SU-DHL-6 (cell line): ENCODE results near the gene CDK5RAP3.

Experiments
- H2AFZ ChIP-seq: fragments of 200-600 bp; sonication (generic); 2 replicates; pipeline ENCODE4 v1.6.1; 2014; ENCODE audit warnings: low read depth, mild to moderate bottlenecking, moderate library complexity, mixed read lengths, antibody characterized with exemption, low read length; ENCODE audit not compliant: severe bottlenecking
- H3F3A ChIP-seq: fragments of 200-600 bp; shearing (Covaris generic); 2 replicates; pipeline ENCODE4 v1.6.0; 2016; ENCODE audit warnings: antibody characterized with exemption, mild to moderate bottlenecking; ENCODE audit not compliant: insufficient read depth
- H3K27ac ChIP-seq: fragments of 200-600 bp; sonication (generic); 2 replicates; pipeline ENCODE4 v1.5.1; 2016; ENCODE audit warnings: low read depth, mild to moderate bottlenecking, low read length, moderate library complexity, mixed read lengths
- H3K27me3 ChIP-seq: fragments of 200-600 bp; sonication (generic), shearing (Covaris generic); 2 replicates; pipeline ENCODE4 v1.6.0; 2014; ENCODE audit warnings: mild to moderate bottlenecking, low read length
- H3K36me3 ChIP-seq: fragments of 200-600 bp; sonication (generic); 2 replicates; pipeline ENCODE4 v1.6.1; 2014; ENCODE audit warnings: mild to moderate bottlenecking, low read length, mixed read lengths
- H3K4me2 ChIP-seq: fragments of 300-600, 200-600 bp; shearing (Covaris generic), sonication (generic); 2 replicates; pipeline ENCODE4 v1.6.0; 2014; ENCODE audit warnings: low read length, low read depth, mild to moderate bottlenecking; ENCODE audit not compliant: poor library complexity, severe bottlenecking
- H3K4me3 ChIP-seq: fragments of 200-600 bp; sonication (generic); 2 replicates; pipeline ENCODE4 v1.5.1; 2014; ENCODE audit warnings: antibody characterized with exemption, low read length, mild to moderate bottlenecking, mixed read lengths; ENCODE audit not compliant: insufficient read depth, poor library complexity, severe bottlenecking
- H3K79me2 ChIP-seq: fragments of 200-600 bp; sonication (generic); 2 replicates; pipeline ENCODE4 v1.6.1; 2014; ENCODE audit warnings: mild to moderate bottlenecking, low read length, moderate library complexity; ENCODE audit not compliant: insufficient read depth
- H3K9ac ChIP-seq: fragments of 200-600 bp; sonication (generic); 2 replicates; pipeline ENCODE4 v1.7.0; 2014; ENCODE audit warnings: mild to moderate bottlenecking, low read length
- H3K9me2 ChIP-seq: fragments of 200-600 bp; sonication (generic); replicated peaks from 2 replicates; pipeline ENCODE4 v1.6.1; 2014; ENCODE audit warnings: low read length; ENCODE audit not compliant: insufficient read depth
- H3K9me3 ChIP-seq: fragments of 200-600 bp; sonication (generic); 2 replicates; pipeline ENCODE4 v1.6.1; 2014; ENCODE audit warnings: low read length, mixed read lengths; ENCODE audit not compliant: insufficient read depth
- H4K20me1 ChIP-seq: fragments of 200-600 bp; sonication (generic); 2 replicates; pipeline ENCODE4 v1.6.1; 2014; ENCODE audit warnings: low read depth, mild to moderate bottlenecking, antibody characterized with exemption, low read length, moderate library complexity, mixed read lengths
- EZH2phosphoT487 ChIP-seq: fragments of 200-600 bp; sonication (generic), shearing (Covaris generic); conservative IDR thresholded peaks from 2 replicates; pipeline ENCODE4 v1.6.1; 2018; ENCODE audit warnings: mild to moderate bottlenecking, antibody characterized with exemption, low read length, moderate library complexity, mixed read lengths
- TF ChIP-seq, protein P1 (sequence below): fragments of 200-600 bp; sonication (generic); IDR thresholded peaks from one replicate; pipeline ENCODE4 v1.5.1; 2017; ENCODE audit warnings: antibody characterized with exemption, mild to moderate bottlenecking, low read length, moderate library complexity; ENCODE audit not compliant: insufficient read depth, poor library complexity, severe bottlenecking

The CDK5RAP3 gene

DNA sequence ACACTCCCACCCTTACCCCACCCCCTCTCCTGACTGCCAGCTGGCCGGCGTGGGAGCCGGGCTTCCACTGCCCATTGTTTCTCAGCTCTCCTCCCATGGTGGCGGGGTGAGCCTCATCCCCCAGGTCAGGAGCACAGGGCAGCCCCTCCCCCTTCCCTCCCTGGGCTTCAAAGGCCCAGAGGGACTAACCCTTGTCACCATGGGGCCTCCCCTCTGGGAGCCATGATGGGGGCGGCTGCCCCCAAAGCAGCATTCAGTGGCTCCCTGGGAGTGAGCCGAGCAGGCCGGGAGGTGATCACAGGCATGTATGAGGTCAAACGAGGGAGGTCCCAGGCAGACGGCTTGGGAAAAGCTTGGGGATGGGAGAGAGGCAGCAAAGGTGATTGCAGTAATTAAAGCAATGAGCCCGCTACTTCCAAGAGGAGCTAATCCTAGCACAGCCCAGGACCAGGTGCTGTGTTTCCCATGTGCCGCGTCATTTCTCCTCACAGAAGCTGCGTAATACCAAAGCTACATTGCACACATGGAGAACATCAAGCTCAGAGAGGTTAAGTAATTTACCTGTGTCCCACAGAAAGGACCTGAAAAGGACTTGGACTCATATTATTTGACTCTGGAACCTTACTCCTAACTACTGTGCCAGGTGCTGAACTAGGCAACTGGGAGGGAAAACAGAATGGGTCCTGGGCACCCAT is 24.5 kb downstream of the CDK5RAP3 start:
- Histone ChIP-seq H3K27me3 (no peaks in the 10 kb centered on the region), H3K9ac (no peak overlapping the region), H3K4me3 (no peak overlapping the region), H3K4me2 (no peak overlapping the region), H3F3A (no peaks in the 10 kb centered on the region), H3K79me2 (no peaks in the 10 kb centered on the region), H3K27ac (no peak overlapping the region), H3K36me3 (no peaks in the 10 kb centered on the region), H4K20me1 (no peaks in the 10 kb centered on the region), H3K9me2 (no peaks in the 10 kb centered on the region), H3K9me3 (no peaks in the 10 kb centered on the region), H2AFZ (no peak overlapping the region)
- TF ChIP-seq, protein P1, sequence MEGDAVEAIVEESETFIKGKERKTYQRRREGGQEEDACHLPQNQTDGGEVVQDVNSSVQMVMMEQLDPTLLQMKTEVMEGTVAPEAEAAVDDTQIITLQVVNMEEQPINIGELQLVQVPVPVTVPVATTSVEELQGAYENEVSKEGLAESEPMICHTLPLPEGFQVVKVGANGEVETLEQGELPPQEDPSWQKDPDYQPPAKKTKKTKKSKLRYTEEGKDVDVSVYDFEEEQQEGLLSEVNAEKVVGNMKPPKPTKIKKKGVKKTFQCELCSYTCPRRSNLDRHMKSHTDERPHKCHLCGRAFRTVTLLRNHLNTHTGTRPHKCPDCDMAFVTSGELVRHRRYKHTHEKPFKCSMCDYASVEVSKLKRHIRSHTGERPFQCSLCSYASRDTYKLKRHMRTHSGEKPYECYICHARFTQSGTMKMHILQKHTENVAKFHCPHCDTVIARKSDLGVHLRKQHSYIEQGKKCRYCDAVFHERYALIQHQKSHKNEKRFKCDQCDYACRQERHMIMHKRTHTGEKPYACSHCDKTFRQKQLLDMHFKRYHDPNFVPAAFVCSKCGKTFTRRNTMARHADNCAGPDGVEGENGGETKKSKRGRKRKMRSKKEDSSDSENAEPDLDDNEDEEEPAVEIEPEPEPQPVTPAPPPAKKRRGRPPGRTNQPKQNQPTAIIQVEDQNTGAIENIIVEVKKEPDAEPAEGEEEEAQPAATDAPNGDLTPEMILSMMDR, result no peak
- no peak for TF ChIP-seq EZH2phosphoT487

DNA sequence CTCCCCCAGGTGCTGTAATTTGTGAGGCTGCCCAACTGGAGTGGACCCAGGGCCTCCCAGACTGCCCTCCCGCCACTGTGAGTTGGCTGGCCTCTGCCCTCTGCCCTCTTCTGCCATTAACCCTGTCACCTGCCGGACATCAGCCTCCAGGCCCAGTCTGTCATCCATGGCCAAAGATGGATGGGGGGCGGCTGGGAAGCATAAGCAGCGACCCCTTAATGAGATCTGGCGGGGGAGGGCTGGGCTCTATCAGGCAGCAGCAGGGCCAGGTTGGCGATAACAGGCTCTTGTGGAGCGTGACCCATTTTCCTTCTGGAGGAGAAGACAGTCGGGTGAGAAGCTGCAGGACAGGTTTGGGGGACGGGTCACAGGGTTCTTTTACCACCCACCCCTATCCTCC is 25.3 kb downstream of the CDK5RAP3 start:
- no peaks in the 10 kb centered on the region for H4K20me1 ChIP-seq
- no peaks in the 10 kb centered on the region for H3K9me2 ChIP-seq
- H3K27ac ChIP-seq, result no peak overlapping the region
- H3K36me3 ChIP-seq, result no peaks in the 10 kb centered on the region
- no peak overlapping the region for H2AFZ ChIP-seq
- H3K4me2 ChIP-seq, result no peak overlapping the region
- H3K9me3 ChIP-seq, result no peaks in the 10 kb centered on the region
- no peaks in the 10 kb centered on the region for H3K79me2 ChIP-seq
- H3K4me3 ChIP-seq, result no peak overlapping the region
- no peak overlapping the region for H3K9ac ChIP-seq
- no peaks in the 10 kb centered on the region for H3F3A ChIP-seq
- no peaks in the 10 kb centered on the region for H3K27me3 ChIP-seq
- TF ChIP-seq EZH2phosphoT487, result no peak
- TF ChIP-seq, protein P1, result no peak

DNA sequence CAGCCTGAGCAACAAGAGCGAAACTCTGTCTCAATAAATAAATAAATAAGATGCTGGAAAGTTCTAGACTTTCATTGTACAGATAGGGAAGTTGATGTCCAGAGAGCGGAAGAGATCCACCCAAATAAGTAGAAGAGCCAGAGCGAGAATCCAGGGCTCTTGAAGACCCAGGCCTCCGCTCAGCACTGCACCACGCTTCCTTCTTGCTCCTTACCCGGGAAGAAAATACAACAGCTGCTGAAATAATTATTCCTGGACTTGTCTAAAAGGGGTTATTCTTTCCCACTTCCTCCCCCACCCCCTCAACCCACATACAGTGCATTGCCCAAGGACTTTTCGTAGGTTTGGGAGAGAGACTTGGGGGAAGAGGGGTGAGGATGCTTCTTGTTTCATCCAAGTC is 26.7 kb downstream of the CDK5RAP3 start:
- Histone ChIP-seq H3K79me2 (no peaks in the 10 kb centered on the region), H3K27me3 (no peaks in the 10 kb centered on the region)

More for the DNA sequence above, 26.7 kb downstream of the CDK5RAP3 start:
- H4K20me1 ChIP-seq, result no peaks in the 10 kb centered on the region
- no peak overlapping the region for H3K27ac ChIP-seq
- H3F3A ChIP-seq, result no peaks in the 10 kb centered on the region
- H3K4me2 ChIP-seq, result no peak overlapping the region
- H3K9me2 ChIP-seq, result no peaks in the 10 kb centered on the region
- no peaks in the 10 kb centered on the region for H3K36me3 ChIP-seq
- H3K9ac ChIP-seq, result no peak overlapping the region
- no peak for TF ChIP-seq EZH2phosphoT487
- TF ChIP-seq, protein P1, result no peak
- no peak overlapping the region for H3K4me3 ChIP-seq
- H3K9me3 ChIP-seq, result no peaks in the 10 kb centered on the region
- no peak overlapping the region for H2AFZ ChIP-seq
